IMR-90 (cell line): ENCODE measurements around the gene RASL10A. TPM values are rescaled to one million over a fixed set of nuclear protein-coding genes. Genes with fewer than 3 reads are reported as not detected.

Source experiments
- ATAC-seq: fragments of 200-7000 bp; cut with Tn5 transposase; 2 replicates; pipeline ENCODE4 v1.9.1; 2020; ENCODE audit warnings: low read depth, mild to moderate bottlenecking, moderate library complexity
- BruUV-seq: library from RNA; stranded (reverse); fragments of 400-500 nt; replicated peaks from 2 replicates; lab custom pipeline; 2021; lab: Mats Ljungman, UMichigan
- CTCF ChIA-PET: fragments of 300-600 bp; formaldehyde crosslinking; extraction: SDS; loops from one replicate; lab custom pipeline; 2021; ENCODE audit warnings: antibody characterized with exemption; lab: Yijun Ruan, JAX
- POLR2A ChIA-PET: fragments of 300-600 bp; sonication (Branson Sonifier 250); formaldehyde crosslinking; loops from one replicate; lab custom pipeline; 2022; ENCODE audit warnings: antibody characterized with exemption; ENCODE audit not compliant: unreplicated experiment; lab: Charles Lee
- DNase-seq: peaks from one replicate; pipeline ENCODE4 v3.0.0; 2013
- H2AFZ ChIP-seq: replicated peaks from 2 replicates; pipeline ENCODE3; 2013; ENCODE audit warnings: low read length, mild to moderate bottlenecking; ENCODE audit not compliant: poor library complexity
- H2AK5ac ChIP-seq: 2 replicates; pipeline ENCODE4 v1.6.1; 2013; ENCODE audit warnings: low read depth, low read length, inconsistent platforms
- H2AK9ac ChIP-seq: replicated peaks from 2 replicates; pipeline ENCODE3; 2013; ENCODE audit warnings: mild to moderate bottlenecking, low read depth, low read length, moderate library complexity; ENCODE audit not compliant: poor library complexity
- H2BK120ac ChIP-seq: 2 replicates; pipeline ENCODE4 v1.6.1; 2013; ENCODE audit warnings: low read depth, low read length, inconsistent platforms
- H2BK15ac ChIP-seq: 3 replicates; pipeline ENCODE4 v1.6.1; 2013; ENCODE audit warnings: low read depth, low read length, inconsistent platforms
- H2BK20ac ChIP-seq: 2 replicates; pipeline ENCODE4 v1.6.1; 2013; ENCODE audit warnings: low read depth, mild to moderate bottlenecking, inconsistent platforms, low read length, moderate library complexity
- H2BK5ac ChIP-seq: 2 replicates; pipeline ENCODE4 v1.6.1; 2013; ENCODE audit warnings: mild to moderate bottlenecking, low read depth, low read length, inconsistent platforms; ENCODE audit not compliant: poor library complexity, severe bottlenecking
- H3K14ac ChIP-seq: replicated peaks from 2 replicates; pipeline ENCODE4 v1.6.1; 2013; ENCODE audit warnings: low read depth, low read length, inconsistent platforms
- H3K18ac ChIP-seq: 2 replicates; pipeline ENCODE4 v1.6.1; 2013; ENCODE audit warnings: low read depth, low read length, control low read depth
- H3K23ac ChIP-seq: 2 replicates; pipeline ENCODE4 v1.6.1; 2013; ENCODE audit warnings: low read depth, low read length, inconsistent platforms
- H3K27ac ChIP-seq: 2 replicates; pipeline ENCODE4 v1.5.1; 2013; ENCODE audit warnings: mild to moderate bottlenecking, control low read depth, low read length; ENCODE audit not compliant: insufficient read depth
- H3K27me3 ChIP-seq: 2 replicates; pipeline ENCODE4 v1.6.1; 2013; ENCODE audit warnings: low read length; ENCODE audit not compliant: control insufficient read depth, insufficient read depth
- H3K36me3 ChIP-seq: 2 replicates; pipeline ENCODE4 v1.6.1; 2013; ENCODE audit warnings: low read length, mixed read lengths; ENCODE audit not compliant: control insufficient read depth, insufficient read depth
- H3K4ac ChIP-seq: 2 replicates; pipeline ENCODE4 v1.6.1; 2013; ENCODE audit warnings: low read depth, low read length, inconsistent platforms
- H3K4me1 ChIP-seq: 2 replicates; pipeline ENCODE4 v1.6.1; 2013; ENCODE audit warnings: low read length, mixed read lengths; ENCODE audit not compliant: control insufficient read depth, insufficient read depth
- H3K4me2 ChIP-seq: 2 replicates; pipeline ENCODE4 v1.6.1; 2013; ENCODE audit warnings: low read depth, mild to moderate bottlenecking, control low read depth, low read length, moderate library complexity
- H3K4me3 ChIP-seq: 2 replicates; pipeline ENCODE4 v1.5.1; 2013; ENCODE audit warnings: low read depth, mild to moderate bottlenecking, control low read depth, low read length, moderate library complexity; ENCODE audit not compliant: insufficient read depth
- H3K56ac ChIP-seq: 2 replicates; pipeline ENCODE4 v1.6.1; 2013; ENCODE audit warnings: low read length, inconsistent platforms; ENCODE audit not compliant: insufficient read depth; ENCODE audit errors: extremely low read depth
- H3K79me1 ChIP-seq, 2 experiments: 2 replicates each; pipeline ENCODE4 v1.6.1; 2013; ENCODE audit warnings: low read length in 2 of 2, inconsistent platforms in 1 of 2, low read depth in 1 of 2
- H3K9ac ChIP-seq: 2 replicates; pipeline ENCODE4 v1.6.1; 2013; ENCODE audit warnings: low read depth, low read length, control low read depth
- H3K9me1 ChIP-seq: 2 replicates; pipeline ENCODE4 v1.6.1; 2013; ENCODE audit warnings: low read length, inconsistent platforms; ENCODE audit not compliant: insufficient read depth
- H3K9me3 ChIP-seq: 2 replicates; pipeline ENCODE4 v1.6.1; 2013; ENCODE audit warnings: low read length; ENCODE audit not compliant: control insufficient read depth, insufficient read depth
- H4K20me1 ChIP-seq: 2 replicates; pipeline ENCODE4 v1.6.1; 2013; ENCODE audit warnings: low read length, inconsistent platforms; ENCODE audit not compliant: insufficient read depth
- H4K5ac ChIP-seq: 2 replicates; pipeline ENCODE4 v1.6.1; 2013; ENCODE audit warnings: mild to moderate bottlenecking, low read depth, low read length, control low read depth
- H4K8ac ChIP-seq, 2 experiments: 2 replicates each; pipeline ENCODE4 v1.6.1; 2013; ENCODE audit warnings: low read depth in 2 of 2, low read length in 2 of 2, control low read depth in 1 of 2, inconsistent platforms in 1 of 2
- H4K91ac ChIP-seq: 2 replicates; pipeline ENCODE4 v1.6.1; 2013; ENCODE audit warnings: low read depth, low read length, inconsistent platforms; ENCODE audit not compliant: insufficient read depth
- BHLHE40 ChIP-seq: fragments of 150-350 bp; IDR thresholded peaks from 2 replicates; pipeline ENCODE4 v1.6.1; 2016; ENCODE audit warnings: mild to moderate bottlenecking, low read depth, low read length
- CEBPB ChIP-seq: IDR thresholded peaks from 2 replicates; pipeline ENCODE4 v1.6.1; 2012; ENCODE audit warnings: low read depth, low read length, improper control_type of control experiment
- CHD1 ChIP-seq: IDR thresholded peaks from 2 replicates; pipeline ENCODE4 v1.6.1; 2012; ENCODE audit warnings: low read depth, low read length, improper control_type of control experiment
- FOS ChIP-seq: fragments of 150-350 bp; IDR thresholded peaks from 2 replicates; pipeline ENCODE4 v1.6.1; 2016; ENCODE audit warnings: low read depth, low read length
- MAFK ChIP-seq: IDR thresholded peaks from 2 replicates; pipeline ENCODE4 v1.6.1; 2012; ENCODE audit warnings: low read depth, low read length, improper control_type of control experiment
- MAZ ChIP-seq: IDR thresholded peaks from 2 replicates; pipeline ENCODE4 v1.6.1; 2012; ENCODE audit warnings: low read depth, mild to moderate bottlenecking, low read length, improper control_type of control experiment, moderate library complexity, borderline replicate concordance
- MXI1 ChIP-seq: IDR thresholded peaks from 2 replicates; pipeline ENCODE4 v1.6.1; 2012; ENCODE audit warnings: low read depth, mild to moderate bottlenecking, low read length, moderate library complexity, borderline replicate concordance
- NFE2L2 ChIP-seq: fragments of 150-350 bp; IDR thresholded peaks from 2 replicates; pipeline ENCODE4 v1.6.1; 2016; ENCODE audit warnings: low read depth, mild to moderate bottlenecking, low read length
- POLR2A ChIP-seq: IDR thresholded peaks from 2 replicates; pipeline ENCODE4 v1.6.1; 2012; ENCODE audit warnings: mild to moderate bottlenecking, low read depth, low read length
- RAD21 ChIP-seq: IDR thresholded peaks from 2 replicates; pipeline ENCODE4 v1.6.1; 2012; ENCODE audit warnings: low read length, improper control_type of control experiment
- RCOR1 ChIP-seq: IDR thresholded peaks from 2 replicates; pipeline ENCODE4 v1.6.1; 2012; ENCODE audit warnings: mild to moderate bottlenecking, low read length, improper control_type of control experiment; ENCODE audit not compliant: insufficient replicate concordance
- RFX5 ChIP-seq: IDR thresholded peaks from 2 replicates; pipeline ENCODE4 v1.8.0; 2012; ENCODE audit warnings: low read depth, mild to moderate bottlenecking, low read length, moderate library complexity
- SMC3 ChIP-seq: fragments of 150-350 bp; IDR thresholded peaks from 2 replicates; pipeline ENCODE4 v1.6.1; 2016; ENCODE audit warnings: low read depth, mild to moderate bottlenecking, antibody characterized with exemption, low read length, moderate library complexity
- WGBS, 2 experiments: methylation state at CpG; one replicate each; pipeline versions ENCODE4 v1.1.5 to v1.1.7; 2013; ENCODE audit warnings: missing lambda C conversion rate in 2 of 2; ENCODE audit not compliant: insufficient read length in 1 of 2; ENCODE audit errors: extremely low coverage in 2 of 2; 5-methylcytosine and 5-hydroxymethylcytosine counted together
- dilution Hi-C: fragments of 300-500 bp; cut with HindIII; formaldehyde crosslinking; loops from one replicate; pipeline ENCODE4 v1.14.3; 2018; ENCODE audit warnings: low sequenced_read_pairs; ENCODE audit not compliant: unreplicated experiment
- in situ Hi-C: fragments of 300-500 bp; cut with MboI; formaldehyde crosslinking; loops from 3 replicates; pipeline ENCODE4 v1.14.3; 2019; ENCODE audit warnings: low sequenced_read_pairs, inconsistent platforms, mixed read lengths
- intact Hi-C: fragments of 100-400 bp; cut with micrococcal nuclease; formaldehyde crosslinking; loops from 2 replicates; pipeline ENCODE4 v1.10.0; 2022
- polyA plus RNA-seq, 3 experiments: library from polyadenylated mRNA; depleted of rRNA; stranded (reverse); fragments of >200 nt; gene quantifications; 2 replicates each; pipeline ENCODE4 v1.2.3, GENCODE V29; 2012; ENCODE audit warnings: low replicate concordance in 1 of 3
- total RNA-seq: library from RNA; depleted of rRNA; stranded (reverse); fragments of >200 nt; gene quantifications from 2 replicates; pipeline ENCODE4 v1.2.3, GENCODE V29; 2012
- TF ChIP-seq, protein P1 (sequence below): conservative IDR thresholded peaks from 2 replicates; pipeline ENCODE4 v1.5.1; 2012; ENCODE audit warnings: mild to moderate bottlenecking, low read depth, low read length, improper control_type of control experiment
- TF ChIP-seq, protein P2 (sequence below): fragments of 150-350 bp; IDR thresholded peaks from 2 replicates; pipeline ENCODE4 v1.6.1; 2016; ENCODE audit warnings: low read depth, mild to moderate bottlenecking, low read length, moderate library complexity, borderline replicate concordance
- TF ChIP-seq, protein P3 (sequence below): fragments of 150-350 bp; IDR thresholded peaks from 2 replicates; pipeline ENCODE4 v1.6.1; 2017; ENCODE audit warnings: mild to moderate bottlenecking, antibody characterized with exemption, low read length, low read depth

Gene RASL10A
- total and polyA plus RNA-seq, 2 of the 4 experiments (the other 2 are of a cell fraction) = 0.26 TPM; not detected in 1

DNA sequence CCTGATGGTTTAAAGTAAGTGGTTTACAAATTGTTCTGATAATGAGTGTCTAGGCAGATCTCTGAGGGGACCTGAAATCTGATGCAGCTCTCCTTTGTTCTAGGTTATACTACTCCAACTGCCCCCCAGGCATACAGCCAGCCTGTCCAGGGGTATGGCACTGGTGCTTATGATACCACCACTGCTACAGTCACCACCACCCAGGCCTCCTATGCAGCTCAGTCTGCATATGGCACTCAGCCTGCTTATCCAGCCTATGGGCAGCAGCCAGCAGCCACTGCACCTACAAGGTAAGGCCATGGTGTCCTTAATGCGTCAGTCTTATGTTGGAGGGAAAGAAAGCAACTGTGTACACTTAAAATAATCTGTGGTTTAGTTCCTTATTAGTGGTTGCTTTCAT, 37.6 kb downstream of the RASL10A start:
- intact Hi-C loops = no loop called here
- no peaks in the 10 kb centered on the region for H3K27me3 ChIP-seq
- no CpG with 5 or more reads among the region's 1 CpG for WGBS, 2 experiments
- H2BK120ac ChIP-seq = no peak overlapping the region
- H4K20me1 ChIP-seq = peaks cover 89% of the 10 kb centered on the region
- no peak overlapping the region for H2BK15ac ChIP-seq
- DNase-seq (no peak), ATAC-seq (no peak)
- H3K9ac ChIP-seq = no peak overlapping the region
- no peaks in the 10 kb centered on the region for H3K9me3 ChIP-seq
- H3K27ac ChIP-seq = no peak overlapping the region
- no peak overlapping the region for H2AK9ac ChIP-seq
- dilution Hi-C loops = no loop called here
- no peak overlapping the region for H3K4ac ChIP-seq
- no peak overlapping the region for H4K5ac ChIP-seq
- no TSS peak for BruUV-seq
- no peak overlapping the region for H3K4me3 ChIP-seq
- ChIA-PET POLR2A (no interaction called here), CTCF (no interaction called here)
- H3K4me1 ChIP-seq = no peaks in the 10 kb centered on the region
- no peak overlapping the region for H3K18ac ChIP-seq
- H3K79me1 ChIP-seq = peaks cover 16 to 64% of the 10 kb centered on the region in 2 experiments
- no peak overlapping the region for H2AK5ac ChIP-seq
- no peak overlapping the region for H4K91ac ChIP-seq
- H3K9me1 ChIP-seq = peaks cover 8% of the 10 kb centered on the region; the same call in 1 of the 2 replicates
- H2BK20ac ChIP-seq = no peak overlapping the region
- TF ChIP-seq, protein P1, sequence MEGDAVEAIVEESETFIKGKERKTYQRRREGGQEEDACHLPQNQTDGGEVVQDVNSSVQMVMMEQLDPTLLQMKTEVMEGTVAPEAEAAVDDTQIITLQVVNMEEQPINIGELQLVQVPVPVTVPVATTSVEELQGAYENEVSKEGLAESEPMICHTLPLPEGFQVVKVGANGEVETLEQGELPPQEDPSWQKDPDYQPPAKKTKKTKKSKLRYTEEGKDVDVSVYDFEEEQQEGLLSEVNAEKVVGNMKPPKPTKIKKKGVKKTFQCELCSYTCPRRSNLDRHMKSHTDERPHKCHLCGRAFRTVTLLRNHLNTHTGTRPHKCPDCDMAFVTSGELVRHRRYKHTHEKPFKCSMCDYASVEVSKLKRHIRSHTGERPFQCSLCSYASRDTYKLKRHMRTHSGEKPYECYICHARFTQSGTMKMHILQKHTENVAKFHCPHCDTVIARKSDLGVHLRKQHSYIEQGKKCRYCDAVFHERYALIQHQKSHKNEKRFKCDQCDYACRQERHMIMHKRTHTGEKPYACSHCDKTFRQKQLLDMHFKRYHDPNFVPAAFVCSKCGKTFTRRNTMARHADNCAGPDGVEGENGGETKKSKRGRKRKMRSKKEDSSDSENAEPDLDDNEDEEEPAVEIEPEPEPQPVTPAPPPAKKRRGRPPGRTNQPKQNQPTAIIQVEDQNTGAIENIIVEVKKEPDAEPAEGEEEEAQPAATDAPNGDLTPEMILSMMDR = no peak
- TF ChIP-seq, protein P2, sequence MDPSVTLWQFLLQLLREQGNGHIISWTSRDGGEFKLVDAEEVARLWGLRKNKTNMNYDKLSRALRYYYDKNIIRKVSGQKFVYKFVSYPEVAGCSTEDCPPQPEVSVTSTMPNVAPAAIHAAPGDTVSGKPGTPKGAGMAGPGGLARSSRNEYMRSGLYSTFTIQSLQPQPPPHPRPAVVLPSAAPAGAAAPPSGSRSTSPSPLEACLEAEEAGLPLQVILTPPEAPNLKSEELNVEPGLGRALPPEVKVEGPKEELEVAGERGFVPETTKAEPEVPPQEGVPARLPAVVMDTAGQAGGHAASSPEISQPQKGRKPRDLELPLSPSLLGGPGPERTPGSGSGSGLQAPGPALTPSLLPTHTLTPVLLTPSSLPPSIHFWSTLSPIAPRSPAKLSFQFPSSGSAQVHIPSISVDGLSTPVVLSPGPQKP = no peak
- no peak for TF ChIP-seq MAFK
- TF ChIP-seq NFE2L2 = no peak
- TF ChIP-seq CHD1 = no peak
- TF ChIP-seq MXI1 = no peak
- no peak for TF ChIP-seq POLR2A
- no peak for TF ChIP-seq RCOR1
- TF ChIP-seq FOS = no peak
- TF ChIP-seq, protein P3, sequence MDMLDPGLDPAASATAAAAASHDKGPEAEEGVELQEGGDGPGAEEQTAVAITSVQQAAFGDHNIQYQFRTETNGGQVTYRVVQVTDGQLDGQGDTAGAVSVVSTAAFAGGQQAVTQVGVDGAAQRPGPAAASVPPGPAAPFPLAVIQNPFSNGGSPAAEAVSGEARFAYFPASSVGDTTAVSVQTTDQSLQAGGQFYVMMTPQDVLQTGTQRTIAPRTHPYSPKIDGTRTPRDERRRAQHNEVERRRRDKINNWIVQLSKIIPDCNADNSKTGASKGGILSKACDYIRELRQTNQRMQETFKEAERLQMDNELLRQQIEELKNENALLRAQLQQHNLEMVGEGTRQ = no peak
- no peak for TF ChIP-seq RFX5
- TF ChIP-seq RAD21 = no peak
- TF ChIP-seq SMC3 = no peak
- TF ChIP-seq CEBPB = no peak
- no peak for TF ChIP-seq MAZ
- TF ChIP-seq BHLHE40 = no peak
- in situ Hi-C loops = no loop called here
- H3K23ac ChIP-seq = no peak overlapping the region; the same call in 1 of the 2 replicates
- no peak overlapping the region for H3K14ac ChIP-seq
- no peak overlapping the region for H4K8ac ChIP-seq
- no peak overlapping the region for H3K4me2 ChIP-seq
- no peak overlapping the region for H3K56ac ChIP-seq
- peaks cover 65% of the 10 kb centered on the region for H3K36me3 ChIP-seq
- H2BK5ac ChIP-seq = no peak overlapping the region
- H2AFZ ChIP-seq = no peak overlapping the region
